K562 (cell line): ENCODE data around the gene CTSH. TPM values are rescaled to one million over a fixed set of nuclear protein-coding genes. Genes with fewer than 3 reads are reported as not detected.
A peak's percentile ranks its signal among the peaks of the same experiment; 100 is the strongest.

ENCODE experiments used
- ATAC-seq: fragments of 200-7000 bp; cut with Tn5 transposase; 3 replicates; pipeline ENCODE4 v1.9.1; 2020; ENCODE audit warnings: moderate library complexity
- BruUV-seq: library from RNA; stranded (reverse); fragments of 400-500 nt; replicated peaks from 2 replicates; lab custom pipeline; 2021; lab: Mats Ljungman, UMichigan
- CTCF ChIA-PET: fragments of 300-600 bp; formaldehyde crosslinking; extraction: SDS; loops from one replicate; lab custom pipeline; 2021; ENCODE audit warnings: low intra/inter-chr PET ratio; lab: Yijun Ruan, JAX
- POLR2A ChIA-PET: fragments of 300-600, 350-650 bp; sonication (Branson Sonifier 250); formaldehyde crosslinking; extraction: SDS; loops from one replicate; lab custom pipeline; 2021; ENCODE audit warnings: antibody characterized with exemption, inconsistent platforms; lab: Yijun Ruan, JAX
- DNase-seq, 4 experiments: peaks; one replicate each; pipeline versions ENCODE4 v3.0.0 to v3.0.0-alpha.2; 2011 to 2018; ENCODE audit warnings: low spot score in 3 of 4, mixed read lengths in 3 of 4; ENCODE audit errors: extremely low read depth in 1 of 4
- FAIRE-seq: peaks from 2 replicates; lab custom pipeline; 2011; peaks lifted over from hg19 to GRCh38; lab: Jason Lieb, UNC
- H2AFZ ChIP-seq: 2 replicates; pipeline ENCODE4 v1.6.0; 2011; ENCODE audit warnings: low read depth, low read length, control low read depth, inconsistent platforms
- H3K27ac ChIP-seq: fragments of 200-600 bp; 3 replicates; pipeline ENCODE4 v1.8.0; 2011; ENCODE audit warnings: low read depth, mild to moderate bottlenecking, control low read depth, inconsistent platforms, low read length, moderate library complexity, mixed read lengths; ENCODE audit errors: extremely low read depth
- H3K27me3 ChIP-seq, 2 experiments: fragments of 300-600 bp in 1 of 2; 2 replicates in 1 of 2; 3 replicates in 1 of 2; pipeline versions ENCODE4 v1.6.0 to v1.8.0; 2011; ENCODE audit warnings: inconsistent platforms in 2 of 2, low read length in 2 of 2, mild to moderate bottlenecking in 1 of 2, mixed read lengths in 1 of 2, moderate library complexity in 1 of 2; ENCODE audit not compliant: control insufficient read depth in 2 of 2, insufficient read depth in 2 of 2
- H3K36me3 ChIP-seq: fragments of 300-600 bp; 3 replicates; pipeline ENCODE4 v1.8.0; 2011; ENCODE audit warnings: mild to moderate bottlenecking, low read length, inconsistent platforms; ENCODE audit not compliant: control insufficient read depth, insufficient read depth
- H3K4me1 ChIP-seq, 2 experiments: fragments of 200-600 bp in 1 of 2; replicated peaks in 1 of 2; 2 replicates in 1 of 2; 3 replicates in 1 of 2; pipeline versions ENCODE4 v1.5.1 to v1.8.0; 2011; ENCODE audit warnings: inconsistent platforms in 2 of 2, low read length in 2 of 2, mild to moderate bottlenecking in 1 of 2, mixed read lengths in 1 of 2, moderate library complexity in 1 of 2; ENCODE audit not compliant: control insufficient read depth in 2 of 2, insufficient read depth in 2 of 2
- H3K4me2 ChIP-seq: 2 replicates; pipeline ENCODE4 v1.6.1; 2011; ENCODE audit warnings: low read length, control low read depth, inconsistent platforms, mixed read lengths; ENCODE audit not compliant: insufficient read depth
- H3K4me3 ChIP-seq: fragments of 200-600 bp; sonication (generic), shearing (Covaris generic); 2 replicates; pipeline ENCODE4 v1.5.1; 2016; ENCODE audit warnings: control low read depth, inconsistent platforms
- H3K79me2 ChIP-seq: fragments of 200-600 bp; 3 replicates; pipeline ENCODE4 v1.8.0; 2011; ENCODE audit warnings: low read length, inconsistent platforms; ENCODE audit not compliant: control insufficient read depth, insufficient read depth
- H3K9ac ChIP-seq, 2 experiments: 2 replicates each; pipeline versions ENCODE4 v1.6.0 to v1.6.1; 2011; ENCODE audit warnings: low read depth in 2 of 2, low read length in 2 of 2, control low read depth in 1 of 2, inconsistent platforms in 1 of 2, mild to moderate bottlenecking in 1 of 2, mixed read lengths in 1 of 2; ENCODE audit not compliant: insufficient read depth in 1 of 2
- H3K9me1 ChIP-seq: one replicate; pipeline ENCODE4 v1.6.0; 2011; ENCODE audit warnings: inconsistent platforms, mild to moderate bottlenecking, low read length, moderate library complexity; ENCODE audit not compliant: control insufficient read depth, insufficient read depth
- H3K9me3 ChIP-seq: replicated peaks from 2 replicates; pipeline ENCODE4 v1.5.1; 2011; ENCODE audit warnings: low read depth, low read length, inconsistent platforms; ENCODE audit not compliant: control insufficient read depth, insufficient read depth
- H4K20me1 ChIP-seq: replicated peaks from 2 replicates; pipeline ENCODE4 v1.6.1; 2011; ENCODE audit warnings: low read length, inconsistent platforms, mixed read lengths; ENCODE audit not compliant: control insufficient read depth, insufficient read depth
- ATF3 ChIP-seq, 2 experiments: fragments of 450-650 bp in 1 of 2; sonication (generic) in 1 of 2; formaldehyde crosslinking in 1 of 2; IDR thresholded peaks in 1 of 2; conservative IDR thresholded peaks in 1 of 2; 2 replicates each; pipeline versions ENCODE4 v1.6.1 to v1.8.1; 2016 to 2023; ENCODE audit warnings: mild to moderate bottlenecking in 2 of 2, moderate library complexity in 2 of 2, inconsistent platforms in 1 of 2, missing genetic modification reagents in 1 of 2
- CBFA2T3 ChIP-seq: fragments of 450-650 bp; IDR thresholded peaks from 2 replicates; pipeline ENCODE4 v1.6.1; 2017
- FOSL1 ChIP-seq: fragments of 200-800 bp; sonication (Bioruptor generic); conservative IDR thresholded peaks from 2 replicates; pipeline ENCODE4 v1.6.1; 2016; ENCODE audit warnings: missing genetic modification characterization, missing compliant biosample characterization
- FOXA3 ChIP-seq, 2 experiments: fragments of 450-650 bp in 1 of 2; sonication (generic) in 1 of 2; formaldehyde crosslinking; IDR thresholded peaks in 1 of 2; conservative IDR thresholded peaks in 1 of 2; 2 replicates each; pipeline versions ENCODE4 v1.4.0 to v1.8.0; 2020 to 2022; ENCODE audit warnings: mild to moderate bottlenecking in 2 of 2, missing genetic modification reagents in 1 of 2
- JUN ChIP-seq, 2 experiments: sonication (generic) in 1 of 2; formaldehyde crosslinking in 1 of 2; IDR thresholded peaks; 2 replicates each; pipeline versions ENCODE4 v1.6.1 to v1.8.0; 2012 to 2022; ENCODE audit warnings: borderline replicate concordance in 2 of 2, mild to moderate bottlenecking in 2 of 2, improper control_type of control experiment in 1 of 2, low read depth in 1 of 2, low read length in 1 of 2, missing genetic modification reagents in 1 of 2
- JUND ChIP-seq, 2 experiments: IDR thresholded peaks; 2 replicates in 1 of 2; 3 replicates in 1 of 2; pipeline ENCODE4 v1.6.1; 2011; ENCODE audit warnings: borderline replicate concordance in 2 of 2, low read depth in 2 of 2, low read length in 2 of 2, improper control_type of control experiment in 1 of 2, missing biosample characterization in 1 of 2, missing genetic modification characterization in 1 of 2, missing genetic modification reagents in 1 of 2
- KDM1A ChIP-seq, 2 experiments: fragments of 450-650 bp; IDR thresholded peaks; 2 replicates each; pipeline ENCODE4 v1.6.1; 2016; ENCODE audit warnings: mild to moderate bottlenecking in 2 of 2
- MEF2A ChIP-seq: IDR thresholded peaks from 2 replicates; pipeline ENCODE4 v1.6.1; 2011; ENCODE audit warnings: low read depth, mild to moderate bottlenecking, low read length, moderate library complexity; ENCODE audit not compliant: control insufficient read depth
- MEF2D ChIP-seq: conservative IDR thresholded peaks from 2 replicates; pipeline ENCODE4 v1.6.1; 2016; ENCODE audit warnings: low read depth, missing genetic modification characterization, missing compliant biosample characterization
- NFIC ChIP-seq: fragments of 450-650 bp; IDR thresholded peaks from 2 replicates; pipeline ENCODE4 v1.6.1; 2017; ENCODE audit warnings: mild to moderate bottlenecking, inconsistent platforms
- NR0B1 ChIP-seq: fragments of 450-650 bp; IDR thresholded peaks from one replicate; pipeline ENCODE4 v1.6.1; 2018; ENCODE audit warnings: mild to moderate bottlenecking, moderate library complexity; ENCODE audit not compliant: partially characterized antibody
- PURB ChIP-seq: sonication (generic); formaldehyde crosslinking; IDR thresholded peaks from 2 replicates; pipeline ENCODE4 v1.9.0; 2021; ENCODE audit warnings: low read depth, mild to moderate bottlenecking, missing genetic modification reagents
- RCOR1 ChIP-seq, 2 experiments: IDR thresholded peaks; 2 replicates each; pipeline ENCODE4 v1.6.1; 2012; ENCODE audit warnings: low read depth in 2 of 2, low read length in 2 of 2, borderline replicate concordance in 1 of 2, improper control_type of control experiment in 1 of 2
- SIX5 ChIP-seq, 2 experiments: IDR thresholded peaks; 2 replicates each; pipeline ENCODE4 v1.6.1; 2011; ENCODE audit warnings: low read length in 2 of 2, borderline replicate concordance in 1 of 2, low read depth in 1 of 2, mild to moderate bottlenecking in 1 of 2, moderate library complexity in 1 of 2; ENCODE audit not compliant: insufficient read depth in 1 of 2
- SMARCE1 ChIP-seq: fragments of 450-650 bp; IDR thresholded peaks from 2 replicates; pipeline ENCODE4 v1.7.1; 2016; ENCODE audit warnings: mild to moderate bottlenecking
- SNRNP70 ChIP-seq: fragments of 200-400 bp; formaldehyde crosslinking; optimal IDR thresholded peaks from 2 replicates; pipeline ENCODE3; 2017; ENCODE audit warnings: low read depth, low read length
- SOX6 ChIP-seq: fragments of 450-650 bp; IDR thresholded peaks from 2 replicates; pipeline ENCODE4 v1.6.1; 2014; ENCODE audit warnings: mild to moderate bottlenecking
- TCF15 ChIP-seq: fragments of 250-450 bp; sonication (Bioruptor Pico); IDR thresholded peaks from 2 replicates; pipeline ENCODE4 v1.8.0; 2022; ENCODE audit warnings: moderate library complexity, mild to moderate bottlenecking, inconsistent platforms
- WGBS: fragments of 100-300 bp; shearing (Covaris generic); methylation state at CpG from one replicate; pipeline ENCODE4 v1.1.6; 2016; ENCODE audit warnings: low coverage, mixed read lengths; ENCODE audit not compliant: insufficient coverage; ENCODE audit errors: missing lambda C conversion rate; 5-methylcytosine and 5-hydroxymethylcytosine counted together
- in situ Hi-C: fragments of 300-500 bp; cut with MboI; formaldehyde crosslinking; loops from 4 replicates; pipeline ENCODE4 v1.15.0; 2018; ENCODE audit warnings: inconsistent platforms, mixed read lengths
- intact Hi-C: fragments of 100-400 bp; cut with micrococcal nuclease; formaldehyde crosslinking; loops from 2 replicates; pipeline ENCODE4 v1.14.2; 2022
- polyA plus RNA-seq, 8 experiments: library from polyadenylated mRNA; depleted of rRNA in 4 of 8; stranded (reverse) in 5 of 8; unstranded in 3 of 8; fragments of >200 nt; fragmentation: Nextera tagmentation in 2 of 8; fragmentation: Illumina TruSeq in 1 of 8; extraction: Ambion mirVana in 2 of 8; extraction: Trizol in 1 of 8; gene quantifications; 2 replicates each; pipeline versions ENCODE4 v1.2.1 to v1.2.3, GENCODE V29; 2011 to 2014; ENCODE audit warnings: inconsistent platforms in 1 of 8, missing spikeins in 1 of 8
- total RNA-seq, 7 experiments: library from RNA; depleted of rRNA in 6 of 7; stranded (reverse); fragments of >200 nt in 6 of 7; fragmentation: Illumina TruSeq in 2 of 7; extraction: Trizol in 2 of 7; gene quantifications; 2 replicates each; pipeline versions ENCODE4 v1.2.1 to v1.2.3, GENCODE V29; 2011 to 2021; ENCODE audit warnings: low replicate concordance in 1 of 7

The CTSH gene
- total and polyA plus RNA-seq, 9 of the 15 experiments (the other 6 are each of a cell fraction or from before 2014, with no cell fraction given) = 15.0 to 462 (median 173) TPM

- intact Hi-C loops (no loop called here), in situ Hi-C loops (no loop called here)
- ATAC-seq (no peak), FAIRE-seq (no peak), DNase-seq (no peak)
- Histone ChIP-seq H3K4me1 (no peaks in the 10 kb centered on the region; a peak in 1 of 5 replicates), H3K4me2 (no peak overlapping the region), H3K4me3 (no peak overlapping the region), H3K9ac (no peak overlapping the region), H3K9me3 (no peaks in the 10 kb centered on the region), H3K9me1 (no peaks in the 10 kb centered on the region), H2AFZ (no peak overlapping the region), H3K36me3 (no peaks in the 10 kb centered on the region), H4K20me1 (no peaks in the 10 kb centered on the region), H3K79me2 (no peaks in the 10 kb centered on the region), H3K27me3 (0 out of 5 replicates have a peak, but pooled peaks cover 0 to 3% of the 10 kb centered on the region in 2 experiments), H3K27ac (no peak overlapping the region)
- TF ChIP-seq SNRNP70 (no peak), JUND (IDR thresholded peaks at IDR 0.05; ENCODE audit: borderline replicate concordance, low read depth, low read length) (peak; percentile 73; the same call in 1 of the 2 replicates), JUND (tag; IDR thresholded peaks at IDR 0.05; ENCODE audit: borderline replicate concordance, low read depth, low read length) (peak; percentile 33; the same call in 1 of the 3 replicates), FOSL1 (peak; percentile 50), PURB (CRISPR knock-in tag) (no peak), TCF15 (CRISPR knock-in tag) (no peak), CBFA2T3 (peak; percentile 14; the same call in 1 of the 2 replicates), RCOR1 (IDR thresholded peaks at IDR 0.05; ENCODE audit: borderline replicate concordance in 1 of 2, low read depth in 2 of 2, low read length in 2 of 2) (peak in 1 of 2 experiments; percentile 75; a peak in 2 of 4 replicates), SIX5 (IDR thresholded peaks at IDR 0.05; ENCODE audit: borderline replicate concordance in 1 of 2, insufficient read depth in 1 of 2, low read depth in 1 of 2, low read length in 2 of 2) (no peak), NR0B1 (no peak), FOXA3 (CRISPR knock-in tag; conservative IDR thresholded peaks at IDR 0.05 in 1 of 2, IDR thresholded peaks at IDR 0.05 in 1 of 2) (peak; percentile 59 to 88), MEF2D (peak; percentile 41; the same call in 1 of the 2 replicates), ATF3 (IDR thresholded peaks at IDR 0.05) (peak; percentile 68), ATF3 (CRISPR knock-in tag; conservative IDR thresholded peaks at IDR 0.05) (no peak), NFIC (0 out of 2 replicates have a peak, but pooled peaks have one; percentile 22), KDM1A (IDR thresholded peaks at IDR 0.05) (peak; percentile 67 to 71), MEF2A (peak; percentile 88), SOX6 (peak; percentile 24; the same call in 1 of the 2 replicates), JUN (IDR thresholded peaks at IDR 0.05; ENCODE audit: borderline replicate concordance, low read depth, low read length) (peak; percentile 48), JUN (CRISPR knock-in tag; IDR thresholded peaks at IDR 0.05; ENCODE audit: borderline replicate concordance) (no peak), SMARCE1 (peak; percentile 20; the same call in 1 of the 2 replicates)
- ChIA-PET POLR2A (no interaction called here), CTCF (no interaction called here)
- BruUV-seq = no TSS peak
- 6% methylated on average over 4 of the region's 4 CpGs for WGBS
Measured at GRCh38 chr15:78951841-78952238, 7.0 kb upstream of the CTSH start.
